DMS 273 (cell line): ENCODE data around the gene ANKRD65.
"Not testable (repeated sequence)": the region's sequence is repeated elsewhere in the genome, so short reads cannot be mapped to it uniquely, and the experiment has no call there.

Experiments
- DNase-seq: peaks from one replicate; lab custom pipeline; 2025; ENCODE audit not compliant: unreplicated experiment; lab: John Stamatoyannopoulos, UW

The ANKRD65 gene

DNA sequence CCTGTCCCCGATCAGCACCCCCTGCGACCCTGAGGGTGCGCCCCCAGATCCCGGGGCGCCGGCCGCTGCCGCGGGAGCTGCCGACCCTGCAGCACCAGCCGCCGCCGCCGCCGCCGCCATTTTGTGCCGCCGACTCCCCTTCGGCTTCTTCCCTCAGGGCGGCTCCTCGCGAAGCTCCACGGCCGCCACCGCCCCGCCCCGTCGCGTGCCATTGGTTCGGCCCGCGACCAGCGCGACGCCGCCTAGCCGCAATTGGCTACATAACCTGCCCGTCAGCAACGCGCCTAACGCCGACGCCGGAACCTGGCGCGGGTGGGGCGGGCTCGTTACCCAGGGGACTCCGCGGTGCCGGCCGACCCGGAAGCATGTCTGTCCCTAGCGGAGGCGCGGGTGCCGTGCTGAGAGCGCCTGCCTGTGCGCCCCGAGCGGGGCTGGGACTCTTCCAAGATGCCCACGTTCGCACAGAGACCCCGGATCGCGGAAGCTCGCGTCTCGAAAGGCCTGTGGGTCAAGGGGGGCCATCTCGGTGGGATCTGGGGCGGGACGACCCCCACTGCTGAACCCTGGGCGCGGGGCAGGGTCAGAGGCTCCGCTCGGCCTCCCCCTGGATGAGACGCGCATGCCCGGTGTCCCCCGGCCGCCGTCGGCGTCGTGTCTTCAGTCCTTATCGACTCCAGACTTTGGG lies 21.7 kb downstream of the ANKRD65 start, which contains the start of gene CCNL2:
Gene CCNL2 (minus strand): TSS at position 149 of the 685 bp plus-strand sequence. CDS start 29 bp downstream, at position 120.
- DNase-seq = peak; percentile 99

DNA sequence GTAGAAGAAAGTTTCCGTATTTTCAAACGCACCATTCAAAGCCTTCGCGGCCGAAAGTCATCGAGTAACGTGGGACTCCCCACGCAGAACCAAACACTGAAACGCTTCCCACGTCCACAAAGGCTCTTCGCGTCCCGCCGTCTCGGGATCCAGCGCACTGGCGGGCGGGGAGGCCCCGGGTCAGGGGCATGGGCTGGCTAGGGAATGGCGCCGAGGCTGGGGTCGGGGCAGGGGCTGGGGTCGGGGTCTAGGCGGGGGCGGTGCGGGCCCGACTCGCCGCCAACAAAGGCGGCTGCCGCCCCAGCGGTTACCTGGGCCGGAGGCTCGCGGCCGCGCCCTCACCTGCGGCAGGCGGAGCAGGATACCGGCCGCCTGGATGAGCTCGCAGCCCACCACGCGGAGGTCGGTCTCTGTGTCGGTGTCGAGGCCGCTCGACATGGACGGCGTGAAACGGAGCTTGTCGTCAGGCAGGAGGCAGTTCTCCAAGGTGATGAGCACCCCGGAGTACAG lies 22.3 kb downstream of the ANKRD65 start:
- DNase-seq = no peak

GRCh38 chr1:1397839-1398523 lies 23.1 kb downstream of the ANKRD65 start:
- no peak for DNase-seq

DNA sequence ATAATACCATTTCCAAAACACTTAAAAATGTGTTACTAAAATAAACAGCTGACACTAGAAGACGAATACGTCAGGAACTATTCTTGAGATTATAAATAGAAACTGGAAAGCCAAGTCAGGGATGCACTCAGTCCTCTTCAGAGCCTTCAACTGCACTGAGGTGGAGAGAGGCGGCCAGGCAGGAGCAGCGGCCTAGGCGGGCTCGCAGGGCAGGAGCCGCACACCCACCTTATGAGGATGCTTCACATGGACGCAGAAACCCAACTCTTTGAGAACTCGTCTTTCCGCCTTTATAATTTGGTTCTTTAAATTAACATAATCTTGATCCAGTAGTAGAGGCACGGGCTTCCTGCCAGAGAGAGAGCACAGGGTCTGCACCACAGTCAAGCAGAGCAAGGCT lies 25.9 kb downstream of the ANKRD65 start:
- DNase-seq = no peak

GRCh38 chr1:1394116-1394515 lies 27.0 kb downstream of the ANKRD65 start:
- no peak for DNase-seq

DNA sequence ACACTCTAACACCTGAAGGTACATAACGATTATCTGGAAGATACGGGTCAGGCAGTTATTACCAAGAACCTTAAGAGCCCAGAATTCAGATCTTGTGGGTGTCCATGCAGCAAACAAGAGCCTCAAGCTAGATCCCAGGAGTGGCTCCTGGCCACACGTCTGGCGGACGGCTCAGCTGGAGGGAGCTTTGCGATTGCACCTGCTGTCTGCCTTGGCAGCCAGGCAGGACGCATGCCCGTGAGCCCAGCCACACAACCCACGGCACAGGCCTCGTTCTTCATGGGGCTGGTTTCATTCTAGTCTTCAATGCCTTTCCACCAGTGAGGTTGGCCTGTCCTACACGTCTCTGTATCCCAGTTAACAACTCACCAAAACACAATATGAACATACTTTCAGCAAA lies 27.6 kb downstream of the ANKRD65 start:
- no peak for DNase-seq

GRCh38 chr1:1393014-1393413 lies 28.1 kb downstream of the ANKRD65 start:
- DNase-seq = no peak

GRCh38 chr1:1391225-1391624 lies 29.9 kb downstream of the ANKRD65 start:
- DNase-seq = no peak

- DNase-seq = no peak
Measured at GRCh38 chr1:1390675-1391074, 30.4 kb downstream of the ANKRD65 start.

DNA sequence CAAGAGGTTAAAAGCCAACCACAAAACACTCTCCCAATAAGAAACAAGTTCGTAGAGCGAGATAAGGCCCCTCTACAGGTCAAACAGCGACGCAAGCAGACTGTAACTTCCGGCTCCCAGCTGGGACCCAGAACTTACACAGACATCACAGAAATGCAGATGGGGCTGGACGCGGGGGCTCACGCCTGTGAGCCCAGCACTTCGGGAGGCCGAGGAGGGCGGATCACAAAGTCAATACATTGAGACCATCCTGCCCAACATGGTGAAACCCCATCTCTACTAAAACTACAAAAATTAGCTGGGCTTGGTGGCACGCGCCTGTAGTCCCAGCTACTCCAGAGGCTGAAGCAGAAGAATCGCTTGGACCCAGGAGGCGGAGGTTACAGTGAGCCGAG lies 33.0 kb downstream of the ANKRD65 start:
- DNase-seq = no peak

DNA sequence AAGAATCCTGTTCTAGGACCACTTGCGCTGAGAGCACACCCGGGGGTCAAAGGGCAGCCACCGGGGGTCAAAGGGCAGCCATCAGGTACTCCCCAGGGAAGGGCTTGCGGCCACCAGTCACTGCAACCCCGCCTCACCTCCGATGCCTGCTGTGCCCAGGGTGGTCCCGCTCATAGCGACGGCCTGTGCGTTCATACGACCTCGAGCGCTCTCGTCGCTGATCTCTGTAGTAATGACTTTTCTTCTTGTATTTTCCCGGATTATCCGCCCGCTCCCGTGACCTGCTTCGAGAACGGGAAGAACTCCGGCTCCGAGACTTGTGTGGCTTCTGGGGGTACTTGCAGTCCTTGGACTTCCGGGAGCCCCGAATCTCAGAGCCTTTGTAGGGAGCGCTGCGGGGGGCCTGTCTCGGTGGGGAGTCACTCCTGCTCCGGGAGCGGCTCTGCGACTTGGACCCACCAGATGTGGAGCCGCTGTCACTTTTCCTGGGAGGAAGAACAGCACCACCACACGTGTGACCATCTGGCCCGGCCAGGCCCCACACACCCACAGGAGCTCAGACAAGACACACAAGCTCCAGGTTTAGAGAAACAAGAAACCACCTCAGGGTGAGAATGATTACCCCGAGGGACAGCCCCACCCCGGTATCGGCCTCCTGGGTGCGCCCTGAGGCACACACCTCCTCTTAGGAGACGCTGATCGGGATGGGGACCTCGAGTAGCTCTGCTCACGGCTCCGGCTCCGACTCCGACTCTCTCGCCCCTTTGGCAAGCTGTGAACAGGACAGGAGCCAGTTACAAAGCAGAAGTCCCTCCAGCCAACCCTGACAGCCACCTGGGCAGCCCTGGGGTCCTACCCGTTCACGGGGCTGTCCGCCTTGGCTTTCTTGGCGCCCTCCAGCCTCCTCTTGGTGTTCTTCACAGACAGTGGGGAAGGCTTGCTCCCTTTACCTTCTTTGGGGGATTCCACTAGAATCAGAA lies 33.7 kb downstream of the ANKRD65 start:
- DNase-seq = no peak

DNA sequence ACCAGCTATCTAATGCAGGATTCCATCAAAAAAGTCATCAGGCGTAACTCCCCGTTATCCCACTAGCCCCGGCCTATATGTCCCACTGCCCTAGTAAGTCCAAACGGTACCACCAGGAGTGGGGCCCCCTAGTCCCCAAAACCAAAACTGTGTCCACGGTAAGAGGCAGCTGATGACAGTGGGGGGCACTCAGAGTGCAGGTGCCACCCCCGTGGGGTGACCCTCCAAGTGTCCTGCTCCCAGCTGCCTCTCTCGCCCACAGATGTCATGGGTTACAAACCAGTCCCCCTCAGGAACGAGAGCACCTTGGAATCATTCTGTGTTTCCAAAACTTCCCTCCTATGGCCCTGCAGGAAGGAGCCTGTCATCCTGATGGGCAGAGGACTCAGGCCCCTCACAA lies 35.1 kb downstream of the ANKRD65 start:
- no peak for DNase-seq

- not testable (repeated sequence) for DNase-seq
Measured at GRCh38 chr1:1385339-1385738, 35.7 kb downstream of the ANKRD65 start.

GRCh38 chr1:1381294-1381693 lies 39.8 kb downstream of the ANKRD65 start:
- no peak for DNase-seq

DNA sequence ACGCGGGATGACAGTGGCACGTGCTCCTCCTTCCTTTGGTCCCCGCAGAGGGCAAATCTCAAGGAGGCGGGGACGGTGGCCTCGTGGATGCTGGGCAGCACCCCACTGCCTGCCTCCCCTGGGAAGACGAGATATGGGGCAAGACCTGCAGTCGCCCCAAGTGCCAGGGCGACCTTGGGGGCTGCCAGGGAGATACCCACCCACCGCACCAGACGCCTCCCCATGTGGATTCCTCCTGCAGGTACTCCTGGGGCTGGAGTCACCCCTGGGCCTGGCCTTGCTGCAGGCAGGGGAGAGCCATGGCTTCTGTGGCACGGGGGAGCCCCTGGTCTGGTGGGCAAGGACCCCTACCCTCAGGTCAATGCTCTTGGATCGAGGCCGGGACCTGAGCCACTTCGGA lies 40.2 kb downstream of the ANKRD65 start:
- DNase-seq = no peak

GRCh38 chr1:1377540-1378205 lies 43.4 kb downstream of the ANKRD65 start:
- DNase-seq = no peak

DNA sequence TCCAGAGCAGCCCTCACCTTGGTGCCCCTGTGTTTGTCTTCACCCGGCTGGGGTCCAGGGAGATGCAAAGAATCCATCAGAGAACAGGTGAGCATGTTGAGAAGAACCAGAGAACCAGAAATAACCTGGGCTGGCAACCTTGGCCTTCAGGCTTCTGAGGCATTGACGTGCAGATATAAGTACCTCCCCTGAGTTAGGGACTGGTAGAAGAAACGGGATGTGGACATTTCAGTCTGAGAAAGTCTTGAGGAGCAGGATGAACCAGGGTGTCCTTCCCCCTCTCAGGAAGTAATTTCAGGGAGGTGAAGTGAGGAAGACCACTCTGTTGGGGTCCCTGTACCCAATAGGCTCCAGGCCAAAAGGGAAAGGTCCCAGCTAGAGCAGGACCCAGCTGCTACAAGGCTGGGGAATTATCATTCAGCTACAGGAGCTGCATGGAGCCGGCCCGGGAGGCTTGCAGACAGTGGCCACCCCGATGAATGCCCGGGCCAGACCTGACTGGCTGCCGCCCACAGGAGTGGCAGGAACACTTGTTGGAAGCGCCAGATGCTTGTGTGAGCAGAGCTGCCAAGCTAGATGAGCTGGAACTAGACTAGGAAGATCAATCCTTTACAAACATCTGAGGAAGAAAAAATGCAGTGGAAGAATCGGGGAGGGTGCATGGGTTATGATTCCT lies 44.4 kb downstream of the ANKRD65 start:
- DNase-seq = no peak

DNA sequence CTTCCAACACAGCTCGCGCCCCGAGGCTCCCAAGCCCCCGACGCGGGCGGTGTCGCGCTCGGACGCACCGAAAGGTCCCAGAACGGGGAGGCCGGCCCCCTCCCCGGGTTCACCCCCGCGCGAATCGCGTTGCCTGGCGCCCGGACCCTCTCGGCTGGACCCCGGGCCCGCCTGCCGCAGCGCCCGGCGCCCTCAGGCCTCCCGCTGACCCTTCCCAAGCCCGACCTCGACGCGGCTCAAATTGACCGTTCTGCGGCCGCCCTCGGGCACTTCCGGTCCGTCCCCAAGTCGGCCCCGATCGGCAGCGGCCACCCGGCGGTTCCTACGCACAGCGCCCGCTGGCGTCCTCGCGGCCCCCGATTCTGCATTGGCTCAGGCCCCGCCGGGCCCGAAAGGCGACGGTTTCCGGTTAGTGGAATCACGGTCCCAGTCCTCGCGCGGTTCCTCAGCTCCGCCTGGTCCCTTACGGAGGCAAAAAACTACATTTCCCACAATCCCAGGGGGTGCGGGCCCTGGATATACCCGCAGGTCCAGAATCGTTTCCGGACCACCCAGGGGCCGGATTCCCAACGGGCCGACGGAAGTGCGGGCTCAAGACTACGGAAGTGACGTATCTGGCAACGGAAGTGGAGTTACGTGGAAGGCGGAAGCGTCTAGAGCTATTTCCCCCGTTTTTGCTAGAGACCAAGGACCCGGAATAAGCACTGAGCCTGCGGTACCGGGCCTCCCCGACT lies 46.0 kb downstream of the ANKRD65 start, which contains the start of gene AURKAIP1:
Gene AURKAIP1 (minus strand): TSS at position 279 of the 734 bp plus-strand sequence. CDS start 451 bp downstream, outside the sequence.
- DNase-seq = peak; percentile 100

- no peak for DNase-seq
Measured at GRCh38 chr1:1374589-1374928, 46.5 kb downstream of the ANKRD65 start.
